K562 (cell line): ENCODE data around the gene CD276.

Experiments
- CHD7 ChIP-seq: fragments of 200-600 bp; sonication (generic); IDR thresholded peaks from one replicate; pipeline ENCODE4 v1.6.1; 2012; ENCODE audit warnings: mild to moderate bottlenecking, low read depth, low read length, inconsistent platforms
- SMAD2 ChIP-seq: fragments of 150-350 bp; IDR thresholded peaks from 2 replicates; pipeline ENCODE4 v1.6.1; 2014; ENCODE audit warnings: low read depth, mild to moderate bottlenecking, low read length

- TF ChIP-seq SMAD2 (no peak), CHD7 (no peak)
Measured at GRCh38 chr15:73694419-73694818, 10.2 kb downstream of the CD276 start.
